ENCODE results near the gene CDC42EP5.

DNA sequence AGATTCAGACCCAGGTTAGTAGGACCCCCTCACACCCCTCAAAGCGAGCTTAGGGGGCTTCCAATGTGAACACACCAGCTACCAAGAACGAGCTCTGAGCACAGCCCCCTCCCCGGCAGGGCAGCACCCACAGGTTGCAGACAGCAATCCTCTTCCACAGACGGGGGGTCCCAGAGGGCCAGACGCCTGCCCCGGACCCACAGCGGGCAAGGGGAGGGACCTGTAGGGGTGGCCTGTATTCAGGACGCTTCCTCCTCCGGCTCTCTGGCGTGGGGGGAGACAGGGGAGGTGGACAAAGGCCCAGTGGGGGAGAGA is 53.1 kb downstream of the CDC42EP5 start:
- no peak for TF ChIP-seq REST (IDR thresholded peaks at IDR 0.05; ENCODE audit: low read depth, low read length)
- TF ChIP-seq, protein P1, sequence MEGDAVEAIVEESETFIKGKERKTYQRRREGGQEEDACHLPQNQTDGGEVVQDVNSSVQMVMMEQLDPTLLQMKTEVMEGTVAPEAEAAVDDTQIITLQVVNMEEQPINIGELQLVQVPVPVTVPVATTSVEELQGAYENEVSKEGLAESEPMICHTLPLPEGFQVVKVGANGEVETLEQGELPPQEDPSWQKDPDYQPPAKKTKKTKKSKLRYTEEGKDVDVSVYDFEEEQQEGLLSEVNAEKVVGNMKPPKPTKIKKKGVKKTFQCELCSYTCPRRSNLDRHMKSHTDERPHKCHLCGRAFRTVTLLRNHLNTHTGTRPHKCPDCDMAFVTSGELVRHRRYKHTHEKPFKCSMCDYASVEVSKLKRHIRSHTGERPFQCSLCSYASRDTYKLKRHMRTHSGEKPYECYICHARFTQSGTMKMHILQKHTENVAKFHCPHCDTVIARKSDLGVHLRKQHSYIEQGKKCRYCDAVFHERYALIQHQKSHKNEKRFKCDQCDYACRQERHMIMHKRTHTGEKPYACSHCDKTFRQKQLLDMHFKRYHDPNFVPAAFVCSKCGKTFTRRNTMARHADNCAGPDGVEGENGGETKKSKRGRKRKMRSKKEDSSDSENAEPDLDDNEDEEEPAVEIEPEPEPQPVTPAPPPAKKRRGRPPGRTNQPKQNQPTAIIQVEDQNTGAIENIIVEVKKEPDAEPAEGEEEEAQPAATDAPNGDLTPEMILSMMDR (IDR thresholded peaks at IDR 0.05 in 2 of 3, conservative IDR thresholded peaks at IDR 0.05 in 1 of 3; ENCODE audit: control insufficient read depth in 2 of 3, extremely low read depth in 1 of 3, insufficient read depth in 1 of 3, low read depth in 3 of 3, low read length in 3 of 3): no peak
- TF ChIP-seq MXI1 (IDR thresholded peaks at IDR 0.05; ENCODE audit: low read depth, low read length): no peak
- TF ChIP-seq FOXM1 (IDR thresholded peaks at IDR 0.05; ENCODE audit: low read depth, low read length): no peak
- TF ChIP-seq ZNF592 (IDR thresholded peaks at IDR 0.05): no peak
- no peak for TF ChIP-seq ZZZ3 (IDR thresholded peaks at IDR 0.05; ENCODE audit: control insufficient read depth, insufficient read length, low read depth)
- TF ChIP-seq HDGF (IDR thresholded peaks at IDR 0.05): no peak
- no peak for TF ChIP-seq EP300 (IDR thresholded peaks at IDR 0.05; ENCODE audit: borderline replicate concordance in 1 of 2, control insufficient read depth in 1 of 2, low read depth in 2 of 2, low read length in 2 of 2)
- TF ChIP-seq POLR2A (IDR thresholded peaks at IDR 0.05; ENCODE audit: low read depth, low read length): no peak
- TF ChIP-seq HCFC1 (IDR thresholded peaks at IDR 0.05; ENCODE audit: low read length): no peak
- no peak for TF ChIP-seq EGR1 (IDR thresholded peaks at IDR 0.05; ENCODE audit: borderline replicate concordance in 1 of 2, low read depth in 2 of 2, low read length in 2 of 2)

Measured in GM12878 (cell line).